Measurements from ENCODE around the gene INHBE.

- TF ChIP-seq CTCF (IDR thresholded peaks at IDR 0.05), result no peak
- TF ChIP-seq POLR2A (IDR thresholded peaks at IDR 0.05), result no peak
Observed at GRCh38 chr12:57474430-57474829, 19.3 kb downstream of the INHBE start.

Data from body of pancreas (tissue), 4 donors.